ENCODE measurements around the gene CPNE4.

CPNE4 gene

GRCh38 chr3:131925571-131925970, 109.2 kb downstream of the CPNE4 start:
- TF ChIP-seq CTCF (IDR thresholded peaks at IDR 0.05; ENCODE audit: borderline replicate concordance, control extremely low read depth, extremely low read depth, insufficient read depth, missing control alignments) = no peak
- no peak for DNase-seq (ENCODE audit: low spot score)
- in situ Hi-C loops (cut with MboI; ENCODE audit: low sequenced_read_pairs, unreplicated experiment) = no loop called here

GRCh38 chr3:131922356-131922755, 112.5 kb downstream of the CPNE4 start:
- no peak for DNase-seq (ENCODE audit: low spot score)
- in situ Hi-C loops (cut with MboI; ENCODE audit: low sequenced_read_pairs, unreplicated experiment) = no loop called here
- no peak for TF ChIP-seq CTCF (IDR thresholded peaks at IDR 0.05; ENCODE audit: borderline replicate concordance, control extremely low read depth, extremely low read depth, insufficient read depth, missing control alignments)

- no peak for TF ChIP-seq CTCF (IDR thresholded peaks at IDR 0.05; ENCODE audit: borderline replicate concordance, control extremely low read depth, extremely low read depth, insufficient read depth, missing control alignments)
- DNase-seq (ENCODE audit: low spot score) = no peak
- in situ Hi-C loops (cut with MboI; ENCODE audit: low sequenced_read_pairs, unreplicated experiment) = no loop called here
These were observed 117.8 kb downstream of the CPNE4 start for GRCh38 chr3:131917006-131917405.

- in situ Hi-C loops (cut with MboI; ENCODE audit: low sequenced_read_pairs, unreplicated experiment) = no loop called here
- DNase-seq (ENCODE audit: low spot score) = no peak
- no peak for TF ChIP-seq CTCF (IDR thresholded peaks at IDR 0.05; ENCODE audit: borderline replicate concordance, control extremely low read depth, extremely low read depth, insufficient read depth, missing control alignments)
These were observed 120.6 kb downstream of the CPNE4 start for GRCh38 chr3:131914090-131914691.

- no peak for DNase-seq (ENCODE audit: low spot score)
- no peak for TF ChIP-seq CTCF (IDR thresholded peaks at IDR 0.05; ENCODE audit: borderline replicate concordance, control extremely low read depth, extremely low read depth, insufficient read depth, missing control alignments)
- in situ Hi-C loops (cut with MboI; ENCODE audit: low sequenced_read_pairs, unreplicated experiment) = no loop called here
These were observed 122.6 kb downstream of the CPNE4 start for GRCh38 chr3:131912255-131912654.

- DNase-seq (ENCODE audit: low spot score) = no peak
- in situ Hi-C loops (cut with MboI; ENCODE audit: low sequenced_read_pairs, unreplicated experiment) = no loop called here
- no peak for TF ChIP-seq CTCF (IDR thresholded peaks at IDR 0.05; ENCODE audit: borderline replicate concordance, control extremely low read depth, extremely low read depth, insufficient read depth, missing control alignments)
These were observed 127.0 kb downstream of the CPNE4 start for GRCh38 chr3:131907796-131908195.

Measured in GM13976 (cell line).